SKM-1 (cell line): Measurements from ENCODE around the gene PIAS4.

ENCODE experiments used
- DNase-seq: peaks from one replicate; lab custom pipeline; 2025; ENCODE audit not compliant: unreplicated experiment; lab: John Stamatoyannopoulos, UW

PIAS4 gene

DNA sequence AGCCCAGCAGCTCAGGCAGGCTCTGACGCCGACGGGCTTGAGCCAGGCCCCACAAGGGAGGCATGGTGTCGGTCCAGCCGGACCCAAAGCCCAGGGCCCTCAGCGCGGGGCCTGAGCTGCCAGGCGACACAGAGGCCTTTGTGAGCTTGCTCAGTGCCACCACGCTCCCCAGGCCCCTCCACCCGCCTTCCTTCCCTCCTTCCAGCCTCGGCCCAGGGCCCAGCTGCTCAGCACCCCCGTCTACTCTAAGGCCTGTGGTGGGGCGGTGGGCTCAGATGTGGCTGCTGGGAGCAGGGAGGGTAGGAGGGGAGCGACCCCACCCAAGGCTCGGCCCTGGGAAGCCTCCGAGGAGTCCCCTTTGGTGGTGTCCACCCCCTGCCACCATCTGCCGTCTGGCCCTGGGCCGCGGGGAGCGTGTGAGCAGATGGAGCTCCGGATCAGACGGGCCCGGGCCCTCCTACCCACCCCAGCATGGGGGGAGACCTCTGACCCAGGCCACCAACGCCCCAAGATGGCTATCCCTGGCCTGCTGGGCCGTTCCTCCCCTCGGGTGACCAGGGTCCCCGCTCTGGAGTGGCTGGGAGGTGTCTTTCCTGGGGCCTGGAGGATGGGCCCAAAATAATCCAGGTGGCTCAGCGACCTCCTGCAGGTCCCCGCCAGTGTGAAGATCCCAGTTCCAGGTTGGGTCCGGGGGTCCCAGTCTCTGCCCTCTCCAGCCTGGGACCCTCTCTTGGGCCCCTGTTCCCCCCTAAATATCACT lies 51.3 kb downstream of the PIAS4 start:
- DNase-seq = no peak

GRCh38 chr19:4059453-4059871 lies 51.9 kb downstream of the PIAS4 start:
- DNase-seq = no peak

GRCh38 chr19:4059891-4060620 lies 52.5 kb downstream of the PIAS4 start:
- DNase-seq = no peak

- no peak for DNase-seq
Observed at GRCh38 chr19:4060621-4061177, 53.2 kb downstream of the PIAS4 start.

- no peak for DNase-seq
Observed at GRCh38 chr19:4061178-4061682, 53.7 kb downstream of the PIAS4 start.

DNA sequence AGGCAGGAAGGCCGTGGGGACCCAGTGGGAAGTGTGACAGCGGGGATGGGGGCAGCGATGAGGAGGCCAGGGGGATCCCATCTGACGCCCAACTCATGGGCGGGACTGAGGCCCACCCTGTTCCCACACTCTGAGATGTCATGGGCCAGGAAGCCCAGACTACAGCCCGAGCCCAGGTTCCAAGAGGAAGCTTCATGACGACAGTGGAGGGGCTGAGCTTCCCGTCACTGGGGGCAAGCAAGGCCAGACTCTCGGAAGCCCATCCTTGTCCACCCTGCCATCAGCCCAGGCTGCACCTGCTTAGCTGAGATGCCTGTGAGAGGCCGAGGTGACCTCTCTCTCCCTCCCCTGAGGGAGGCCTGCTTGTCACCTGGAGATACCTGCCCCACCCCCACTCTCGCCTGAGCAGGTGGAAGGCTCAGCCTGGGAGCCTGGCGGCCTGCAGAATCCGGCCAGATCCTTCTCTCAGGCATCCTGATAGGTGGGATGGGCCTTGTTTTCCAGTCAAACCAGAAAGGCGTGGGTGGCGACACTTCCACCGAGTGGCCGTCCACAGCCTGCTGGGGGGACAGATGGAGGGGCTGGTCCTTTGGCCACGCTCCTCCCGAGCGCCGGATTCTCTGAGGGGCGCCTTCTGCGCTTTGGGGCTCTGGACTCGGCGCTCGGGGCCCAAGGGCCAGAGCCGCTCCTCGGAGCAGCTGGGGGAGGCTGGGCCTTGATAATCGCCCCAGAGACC lies 54.3 kb downstream of the PIAS4 start:
- DNase-seq = no peak

- DNase-seq = no peak
Observed at GRCh38 chr19:4062419-4063368, 55.2 kb downstream of the PIAS4 start.

- no peak for DNase-seq
Observed at GRCh38 chr19:4063369-4064148, 56.0 kb downstream of the PIAS4 start.

DNA sequence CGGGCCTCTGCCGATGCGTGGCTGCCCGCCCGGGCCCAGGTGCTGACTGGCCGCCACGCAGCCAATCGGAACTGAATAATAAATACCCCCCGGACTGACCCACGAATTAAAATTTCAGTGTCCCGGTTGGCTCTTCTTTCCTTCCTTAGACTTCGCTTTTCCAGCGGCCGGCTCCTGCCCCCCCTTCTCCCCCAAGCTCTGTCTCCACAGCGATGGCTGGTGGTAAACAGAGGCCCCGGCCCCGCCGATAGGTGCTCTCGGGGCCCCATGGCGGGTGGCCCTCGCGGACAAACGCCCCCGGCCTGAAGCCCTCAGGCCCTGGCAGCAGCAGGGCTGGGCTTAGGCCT lies 56.6 kb downstream of the PIAS4 start:
- DNase-seq = no peak

- DNase-seq = no peak
Observed at GRCh38 chr19:4064496-4065260, 57.1 kb downstream of the PIAS4 start.

- peak; percentile 87 for DNase-seq
Observed at GRCh38 chr19:4065430-4066175, 58.1 kb downstream of the PIAS4 start.

DNA sequence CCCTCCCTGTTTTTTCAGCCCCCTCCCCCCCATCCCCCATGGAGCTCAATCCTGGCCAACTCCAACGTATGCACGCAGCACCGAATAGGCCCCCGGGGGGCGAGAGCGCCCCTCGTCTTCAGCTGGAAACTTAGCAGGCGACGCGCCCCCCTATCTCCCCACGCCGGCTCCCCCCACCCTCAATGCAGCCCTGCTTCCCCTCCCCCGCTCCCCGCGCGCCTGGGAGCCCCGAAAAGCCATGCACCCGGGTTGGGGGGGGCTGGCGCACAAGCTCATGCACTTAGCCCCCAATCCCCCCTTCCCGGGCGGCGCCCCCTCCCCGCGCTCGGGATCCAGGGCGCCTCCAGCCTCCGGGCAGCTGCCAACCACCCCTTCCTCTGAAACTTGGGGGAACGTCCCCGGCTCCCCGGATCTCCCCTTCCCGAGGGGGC lies 58.7 kb downstream of the PIAS4 start:
- DNase-seq = no peak

DNA sequence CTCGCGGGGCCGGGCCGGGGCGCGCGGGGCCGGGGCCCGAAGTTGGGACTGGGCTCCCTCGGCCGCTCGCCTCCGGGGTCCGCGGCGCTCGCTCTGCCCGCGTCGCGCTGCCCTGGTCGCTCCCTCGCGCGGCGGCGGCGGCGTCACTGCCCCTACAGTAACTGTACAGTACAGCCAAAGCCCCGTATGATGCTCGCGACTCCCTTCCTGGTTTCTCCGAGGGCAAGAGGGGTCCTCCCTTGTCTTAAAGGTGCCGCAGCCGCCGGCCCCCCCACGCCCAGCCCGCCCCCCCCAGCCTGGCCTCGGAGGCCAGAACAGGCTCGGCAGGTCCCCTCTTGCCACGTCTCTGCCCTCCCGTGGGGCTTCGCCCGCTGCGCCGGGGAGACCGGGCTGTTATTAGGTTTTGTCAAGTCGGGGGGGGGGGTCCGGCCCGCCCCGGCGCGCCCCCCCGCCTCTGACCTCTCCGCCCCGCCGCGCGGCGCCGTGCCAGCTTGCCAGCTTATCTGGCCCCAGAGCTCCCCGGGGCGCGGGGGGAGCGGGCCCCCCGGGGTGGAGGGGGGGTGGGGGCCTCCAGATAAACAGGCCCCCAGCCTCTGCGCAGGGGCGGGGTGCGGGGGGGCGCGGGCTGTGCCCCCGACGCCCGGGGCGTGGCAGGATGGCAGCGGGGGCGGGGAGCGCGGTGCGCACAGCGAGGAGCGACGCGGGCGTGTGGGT lies 59.3 kb downstream of the PIAS4 start, which contains the start of gene ZBTB7A:
Gene ZBTB7A (minus strand): TSS at position 218 of the 714 bp plus-strand sequence. CDS start 11,667 bp downstream, outside the sequence.
- DNase-seq = no peak

- DNase-seq = no peak
Observed at GRCh38 chr19:4067396-4068046, 60.0 kb downstream of the PIAS4 start.

GRCh38 chr19:4068047-4068966 lies 60.8 kb downstream of the PIAS4 start:
- DNase-seq = no peak
